OCI-LY1 (cell line): ENCODE measurements around the gene FBXO34.

Experiments
- H2AFZ ChIP-seq: fragments of 200-600 bp; sonication (generic), shearing (Covaris generic); 2 replicates; pipeline ENCODE4 v1.6.0; 2014; ENCODE audit warnings: antibody characterized with exemption, mild to moderate bottlenecking, low read length
- H3F3A ChIP-seq: fragments of 200-600 bp; sonication (generic), shearing (Covaris generic); 2 replicates; pipeline ENCODE4 v1.6.0; 2014; ENCODE audit warnings: mild to moderate bottlenecking, antibody characterized with exemption, low read length, moderate library complexity; ENCODE audit not compliant: insufficient read depth
- H3K27ac ChIP-seq: fragments of 200-600 bp; sonication (generic); 2 replicates; pipeline ENCODE4 v1.5.1; 2014; ENCODE audit warnings: low read length, mixed run types, mild to moderate bottlenecking, low read depth; ENCODE audit not compliant: poor library complexity, severe bottlenecking
- H3K27me3 ChIP-seq: fragments of 200-600 bp; sonication (generic); 2 replicates; pipeline ENCODE4 v1.6.0; 2014; ENCODE audit warnings: antibody characterized with exemption, mild to moderate bottlenecking, low read length, moderate library complexity; ENCODE audit not compliant: insufficient read depth
- H3K36me3 ChIP-seq: fragments of 200-600 bp; sonication (generic); 2 replicates; pipeline ENCODE4 v1.6.1; 2014; ENCODE audit warnings: mild to moderate bottlenecking, antibody characterized with exemption, low read length, moderate library complexity, mixed read lengths; ENCODE audit not compliant: insufficient read depth
- H3K4me1 ChIP-seq: fragments of 200-600 bp; sonication (generic); 2 replicates; pipeline ENCODE4 v1.5.1; 2014; ENCODE audit warnings: mild to moderate bottlenecking, low read length, moderate library complexity; ENCODE audit not compliant: insufficient read depth, severe bottlenecking
- H3K4me2 ChIP-seq: fragments of 200-600 bp; sonication (generic), shearing (Covaris generic); 2 replicates; pipeline ENCODE4 v1.6.1; 2014; ENCODE audit warnings: low read length
- H3K4me3 ChIP-seq: fragments of 200-600 bp; sonication (generic); 2 replicates; pipeline ENCODE4 v1.5.1; 2014; ENCODE audit warnings: low read length, low read depth, mild to moderate bottlenecking, mixed read lengths; ENCODE audit not compliant: poor library complexity, severe bottlenecking
- H3K79me2 ChIP-seq: fragments of 200-600 bp; shearing (Covaris generic); 2 replicates; pipeline ENCODE4 v1.6.1; 2016; ENCODE audit warnings: mixed run types, low read length, mixed read lengths; ENCODE audit not compliant: insufficient read depth
- H3K9ac ChIP-seq: fragments of 200-600 bp; sonication (generic), shearing (Covaris generic); 2 replicates; pipeline ENCODE4 v1.6.1; 2014; ENCODE audit warnings: mild to moderate bottlenecking, low read length, mixed read lengths
- H3K9me2 ChIP-seq: fragments of 200-600 bp; sonication (generic), shearing (Covaris generic); 2 replicates; pipeline ENCODE4 v1.6.1; 2014; ENCODE audit warnings: low read depth, mild to moderate bottlenecking, low read length, mixed read lengths
- H3K9me3 ChIP-seq: fragments of 200-600 bp; shearing (Covaris generic); 2 replicates; pipeline ENCODE4 v1.6.1; 2014; ENCODE audit warnings: low read length, mixed read lengths
- H4K20me1 ChIP-seq: fragments of 200-600 bp; sonication (generic), shearing (Covaris generic); 2 replicates; pipeline ENCODE4 v1.6.0; 2016; ENCODE audit warnings: mild to moderate bottlenecking, low read length; ENCODE audit not compliant: insufficient read depth
- EZH2 ChIP-seq: fragments of 200-600 bp; sonication (generic), shearing (Covaris generic); IDR thresholded peaks from 2 replicates; pipeline ENCODE4 v1.8.0; 2017; ENCODE audit warnings: borderline replicate concordance, mixed run types, mild to moderate bottlenecking, antibody characterized with exemption, low read length, moderate library complexity, mixed read lengths
- TF ChIP-seq, protein P1 (sequence below): fragments of 200-600 bp; sonication (generic), shearing (Covaris generic); IDR thresholded peaks from 2 replicates; pipeline ENCODE4 v1.5.1; 2017; ENCODE audit warnings: mild to moderate bottlenecking, antibody characterized with exemption, low read length, moderate library complexity, mixed read lengths

Gene FBXO34

DNA sequence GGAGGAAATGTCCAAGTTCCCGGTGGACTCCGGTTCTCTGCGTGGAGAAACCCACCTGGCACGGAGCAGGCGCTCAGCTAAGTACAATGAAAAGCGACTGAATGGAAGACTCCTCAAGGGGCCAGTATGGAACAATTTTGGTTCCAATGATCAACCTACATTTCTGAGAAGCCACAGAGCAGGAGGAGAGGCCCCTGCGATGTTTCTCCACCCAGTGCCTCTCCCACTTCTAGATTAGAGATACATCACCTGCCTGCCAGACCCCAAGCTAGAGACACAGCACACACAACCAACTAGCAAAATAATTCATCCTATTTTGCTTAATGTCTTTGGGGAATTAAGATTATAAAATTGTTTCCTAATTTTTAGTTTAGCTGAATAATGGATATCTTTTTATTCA is 101.6 kb downstream of the FBXO34 start:
- H2AFZ ChIP-seq: no peak overlapping the region
- H3K27me3 ChIP-seq: no peaks in the 10 kb centered on the region
- no peaks in the 10 kb centered on the region for H3K4me1 ChIP-seq
- H4K20me1 ChIP-seq: no peaks in the 10 kb centered on the region
- H3F3A ChIP-seq: no peaks in the 10 kb centered on the region
- peaks cover 28% of the 10 kb centered on the region; the same call in 1 of the 2 replicates for H3K36me3 ChIP-seq
- no peaks in the 10 kb centered on the region for H3K9me3 ChIP-seq
- no peak overlapping the region for H3K27ac ChIP-seq
- no peak overlapping the region for H3K4me3 ChIP-seq
- H3K9ac ChIP-seq: no peak overlapping the region
- no peak overlapping the region for H3K4me2 ChIP-seq
- TF ChIP-seq, protein P1, sequence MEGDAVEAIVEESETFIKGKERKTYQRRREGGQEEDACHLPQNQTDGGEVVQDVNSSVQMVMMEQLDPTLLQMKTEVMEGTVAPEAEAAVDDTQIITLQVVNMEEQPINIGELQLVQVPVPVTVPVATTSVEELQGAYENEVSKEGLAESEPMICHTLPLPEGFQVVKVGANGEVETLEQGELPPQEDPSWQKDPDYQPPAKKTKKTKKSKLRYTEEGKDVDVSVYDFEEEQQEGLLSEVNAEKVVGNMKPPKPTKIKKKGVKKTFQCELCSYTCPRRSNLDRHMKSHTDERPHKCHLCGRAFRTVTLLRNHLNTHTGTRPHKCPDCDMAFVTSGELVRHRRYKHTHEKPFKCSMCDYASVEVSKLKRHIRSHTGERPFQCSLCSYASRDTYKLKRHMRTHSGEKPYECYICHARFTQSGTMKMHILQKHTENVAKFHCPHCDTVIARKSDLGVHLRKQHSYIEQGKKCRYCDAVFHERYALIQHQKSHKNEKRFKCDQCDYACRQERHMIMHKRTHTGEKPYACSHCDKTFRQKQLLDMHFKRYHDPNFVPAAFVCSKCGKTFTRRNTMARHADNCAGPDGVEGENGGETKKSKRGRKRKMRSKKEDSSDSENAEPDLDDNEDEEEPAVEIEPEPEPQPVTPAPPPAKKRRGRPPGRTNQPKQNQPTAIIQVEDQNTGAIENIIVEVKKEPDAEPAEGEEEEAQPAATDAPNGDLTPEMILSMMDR: no peak
- no peak for TF ChIP-seq EZH2
- H3K9me2 ChIP-seq: no peaks in the 10 kb centered on the region
- no peaks in the 10 kb centered on the region for H3K79me2 ChIP-seq

GRCh38 chr14:55373784-55374705 is 102.8 kb downstream of the FBXO34 start:
- no peaks in the 10 kb centered on the region for H3F3A ChIP-seq
- H3K9ac ChIP-seq: no peak overlapping the region
- no peak overlapping the region for H2AFZ ChIP-seq
- no peak overlapping the region for H3K4me3 ChIP-seq
- no peak overlapping the region for H3K27ac ChIP-seq
- H3K27me3 ChIP-seq: no peaks in the 10 kb centered on the region
- peaks cover 19% of the 10 kb centered on the region; the same call in 1 of the 2 replicates for H3K36me3 ChIP-seq
- TF ChIP-seq EZH2: no peak
- TF ChIP-seq, protein P1: no peak
- H3K79me2 ChIP-seq: no peaks in the 10 kb centered on the region
- H3K9me2 ChIP-seq: no peaks in the 10 kb centered on the region
- no peaks in the 10 kb centered on the region for H3K9me3 ChIP-seq
- H3K4me1 ChIP-seq: no peaks in the 10 kb centered on the region
- H3K4me2 ChIP-seq: no peak overlapping the region
- H4K20me1 ChIP-seq: no peaks in the 10 kb centered on the region

- H3K9ac ChIP-seq: no peak overlapping the region
- H3K9me3 ChIP-seq: no peaks in the 10 kb centered on the region
- no peaks in the 10 kb centered on the region for H3F3A ChIP-seq
- peaks cover 17% of the 10 kb centered on the region; the same call in 1 of the 2 replicates for H3K36me3 ChIP-seq
- H3K27me3 ChIP-seq: no peaks in the 10 kb centered on the region
- H2AFZ ChIP-seq: no peak overlapping the region
- no peak overlapping the region for H3K4me2 ChIP-seq
- H3K4me3 ChIP-seq: no peak overlapping the region
- no peaks in the 10 kb centered on the region for H3K9me2 ChIP-seq
- H3K4me1 ChIP-seq: no peaks in the 10 kb centered on the region
- TF ChIP-seq, protein P1: no peak
- no peak for TF ChIP-seq EZH2
- H3K79me2 ChIP-seq: no peaks in the 10 kb centered on the region
- H3K27ac ChIP-seq: no peak overlapping the region
- H4K20me1 ChIP-seq: no peaks in the 10 kb centered on the region
These were observed 103.5 kb downstream of the FBXO34 start for GRCh38 chr14:55374771-55375170.
